SK-N-SH treated with all-trans-retinoic acid at 6 μM for 48 hours (cell line): ENCODE results near the gene NPY4R2.
"Not testable (repeated sequence)": the region's sequence is repeated elsewhere in the genome, so short reads cannot be mapped to it uniquely, and the experiment has no call there.

ENCODE experiments used
- CSDC2 ChIP-seq: fragments of 250-450 bp; sonication (Bioruptor Pico); IDR thresholded peaks from 2 replicates; pipeline ENCODE4 v1.5.0; 2020; ENCODE audit warnings: mild to moderate bottlenecking, moderate library complexity
- ISL1 ChIP-seq: fragments of 250-450 bp; sonication (Bioruptor Pico); IDR thresholded peaks from 2 replicates; pipeline ENCODE4 v2.1.2; 2022; ENCODE audit warnings: mild to moderate bottlenecking, moderate library complexity
- OSR1 ChIP-seq: fragments of 250-450 bp; sonication (Bioruptor Pico); IDR thresholded peaks from 2 replicates; pipeline ENCODE4 v1.8.0; 2022; ENCODE audit warnings: moderate library complexity, mild to moderate bottlenecking, inconsistent platforms
- PPARA ChIP-seq: fragments of 250-450 bp; sonication (Bioruptor Pico); IDR thresholded peaks from 2 replicates; pipeline ENCODE4 v1.5.0; 2020; ENCODE audit warnings: mild to moderate bottlenecking, borderline replicate concordance
- RARB ChIP-seq: fragments of 250-450 bp; sonication (Bioruptor Pico); IDR thresholded peaks from 2 replicates; pipeline ENCODE4 v1.8.0; 2021; ENCODE audit warnings: mild to moderate bottlenecking, moderate library complexity
- TCF4 ChIP-seq: fragments of 250-450 bp; sonication (Bioruptor Pico); IDR thresholded peaks from 2 replicates; pipeline ENCODE4 v1.8.0; 2021; ENCODE audit warnings: mild to moderate bottlenecking, moderate library complexity, borderline replicate concordance
- ZC3H10 ChIP-seq: fragments of 250-450 bp; sonication (Bioruptor Pico); IDR thresholded peaks from 2 replicates; pipeline ENCODE4 v1.5.1; 2021; ENCODE audit warnings: mild to moderate bottlenecking, moderate library complexity
- ZFP3 ChIP-seq: fragments of 250-450 bp; sonication (Bioruptor Pico); IDR thresholded peaks from 2 replicates; pipeline ENCODE4 v1.5.0; 2020; ENCODE audit warnings: mild to moderate bottlenecking, moderate library complexity
- ZFP30 ChIP-seq: fragments of 450-650 bp; formaldehyde crosslinking; IDR thresholded peaks from 2 replicates; pipeline ENCODE4 v1.5.0; 2022; ENCODE audit warnings: mild to moderate bottlenecking, moderate library complexity
- ZNF8 ChIP-seq: fragments of 450-650 bp; formaldehyde crosslinking; IDR thresholded peaks from 2 replicates; pipeline ENCODE4 v1.5.0; 2020; ENCODE audit warnings: mild to moderate bottlenecking, moderate library complexity
- TF ChIP-seq, protein P1 (sequence below): fragments of 250-450 bp; sonication (Bioruptor Pico); IDR thresholded peaks from 2 replicates; pipeline ENCODE4 v1.8.0; 2020; ENCODE audit warnings: mild to moderate bottlenecking, moderate library complexity, borderline replicate concordance
- TF ChIP-seq, protein P2 (sequence below): fragments of 250-450 bp; sonication (Bioruptor Pico); IDR thresholded peaks from 2 replicates; pipeline ENCODE4 v1.5.1; 2020; ENCODE audit warnings: low read depth, mild to moderate bottlenecking, moderate library complexity

DNA sequence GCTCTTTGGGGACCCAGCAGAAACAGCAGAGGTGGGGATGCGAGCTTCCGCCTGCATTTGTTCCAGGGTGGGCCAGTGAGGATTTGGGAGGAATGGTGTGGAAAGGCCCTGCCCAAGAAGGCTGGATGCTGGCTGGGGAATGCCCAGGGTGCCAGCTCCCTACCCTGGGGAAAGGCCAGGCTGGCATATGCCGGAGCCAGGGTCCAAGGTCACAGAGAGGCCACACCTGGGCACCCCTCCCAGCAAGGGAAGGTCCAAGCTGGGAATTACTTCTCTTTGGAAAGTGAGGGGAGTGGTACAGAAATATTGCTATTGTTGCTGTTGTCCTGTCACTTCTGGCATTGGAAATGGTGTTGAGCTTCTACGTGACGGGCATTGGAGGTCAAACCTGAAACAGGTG is 53.1 kb downstream of the NPY4R2 start:
- not testable (repeated sequence) for TF ChIP-seq CSDC2 (CRISPR knock-in tag); ZFP3 (CRISPR knock-in tag); ISL1 (CRISPR knock-in tag); TCF4 (CRISPR knock-in tag); PPARA (CRISPR knock-in tag); ZNF8; ZC3H10; ZFP30 (CRISPR knock-in tag); RARB (CRISPR knock-in tag); OSR1 (CRISPR knock-in tag)
- TF ChIP-seq, protein P1, sequence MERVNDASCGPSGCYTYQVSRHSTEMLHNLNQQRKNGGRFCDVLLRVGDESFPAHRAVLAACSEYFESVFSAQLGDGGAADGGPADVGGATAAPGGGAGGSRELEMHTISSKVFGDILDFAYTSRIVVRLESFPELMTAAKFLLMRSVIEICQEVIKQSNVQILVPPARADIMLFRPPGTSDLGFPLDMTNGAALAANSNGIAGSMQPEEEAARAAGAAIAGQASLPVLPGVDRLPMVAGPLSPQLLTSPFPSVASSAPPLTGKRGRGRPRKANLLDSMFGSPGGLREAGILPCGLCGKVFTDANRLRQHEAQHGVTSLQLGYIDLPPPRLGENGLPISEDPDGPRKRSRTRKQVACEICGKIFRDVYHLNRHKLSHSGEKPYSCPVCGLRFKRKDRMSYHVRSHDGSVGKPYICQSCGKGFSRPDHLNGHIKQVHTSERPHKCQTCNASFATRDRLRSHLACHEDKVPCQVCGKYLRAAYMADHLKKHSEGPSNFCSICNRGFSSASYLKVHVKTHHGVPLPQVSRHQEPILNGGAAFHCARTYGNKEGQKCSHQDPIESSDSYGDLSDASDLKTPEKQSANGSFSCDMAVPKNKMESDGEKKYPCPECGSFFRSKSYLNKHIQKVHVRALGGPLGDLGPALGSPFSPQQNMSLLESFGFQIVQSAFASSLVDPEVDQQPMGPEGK (CRISPR knock-in tag) = not testable (repeated sequence)
- TF ChIP-seq, protein P2, sequence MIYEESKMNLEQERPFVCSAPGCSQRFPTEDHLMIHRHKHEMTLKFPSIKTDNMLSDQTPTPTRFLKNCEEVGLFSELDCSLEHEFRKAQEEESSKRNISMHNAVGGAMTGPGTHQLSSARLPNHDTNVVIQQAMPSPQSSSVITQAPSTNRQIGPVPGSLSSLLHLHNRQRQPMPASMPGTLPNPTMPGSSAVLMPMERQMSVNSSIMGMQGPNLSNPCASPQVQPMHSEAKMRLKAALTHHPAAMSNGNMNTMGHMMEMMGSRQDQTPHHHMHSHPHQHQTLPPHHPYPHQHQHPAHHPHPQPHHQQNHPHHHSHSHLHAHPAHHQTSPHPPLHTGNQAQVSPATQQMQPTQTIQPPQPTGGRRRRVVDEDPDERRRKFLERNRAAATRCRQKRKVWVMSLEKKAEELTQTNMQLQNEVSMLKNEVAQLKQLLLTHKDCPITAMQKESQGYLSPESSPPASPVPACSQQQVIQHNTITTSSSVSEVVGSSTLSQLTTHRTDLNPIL = not testable (repeated sequence)
